Parathyroid adenoma (tissue), 2 donors: Measurements from ENCODE around the gene FOXR1.

Experiments used
- H2AFZ ChIP-seq: fragments of 300-600 bp; sonication (generic); one replicate; pipeline ENCODE4 v1.7.0; 2017; ENCODE audit warnings: antibody characterized with exemption, mild to moderate bottlenecking
- H3K27ac ChIP-seq: fragments of 300-600 bp; sonication (generic); one replicate; pipeline ENCODE4 v1.7.0; 2017
- H3K27me3 ChIP-seq: fragments of 300-600 bp; sonication (generic); one replicate; pipeline ENCODE4 v1.7.0; 2017; ENCODE audit warnings: low read length; ENCODE audit not compliant: control insufficient read depth, insufficient read depth
- H3K36me3 ChIP-seq: fragments of 300-600 bp; sonication (generic); one replicate; pipeline ENCODE4 v1.7.0; 2017; ENCODE audit warnings: low read length; ENCODE audit not compliant: control insufficient read depth, insufficient read depth
- H3K4me1 ChIP-seq: fragments of 300-600 bp; sonication (generic); one replicate; pipeline ENCODE4 v1.7.0; 2017; ENCODE audit warnings: control low read depth
- H3K4me2 ChIP-seq: fragments of 300-600 bp; sonication (generic); one replicate; pipeline ENCODE4 v1.7.0; 2017; ENCODE audit warnings: low read length
- H3K4me3 ChIP-seq: fragments of 300-600 bp; sonication (generic); one replicate; pipeline ENCODE4 v1.7.0; 2017; ENCODE audit warnings: low read depth, low read length
- H3K79me2 ChIP-seq: fragments of 300-600 bp; sonication (generic); one replicate; pipeline ENCODE4 v1.7.0; 2017; ENCODE audit warnings: control low read depth
- H3K9ac ChIP-seq: fragments of 300-600 bp; sonication (generic); one replicate; pipeline ENCODE4 v1.7.0; 2017; ENCODE audit warnings: mild to moderate bottlenecking
- H3K9me3 ChIP-seq: fragments of 300-600 bp; sonication (generic); one replicate; pipeline ENCODE4 v1.7.0; 2017; ENCODE audit warnings: low read length; ENCODE audit not compliant: control insufficient read depth
- CTCF ChIP-seq: fragments of 300-600 bp; sonication (generic); IDR thresholded peaks from one replicate; pipeline ENCODE4 v1.7.0; 2017; ENCODE audit warnings: antibody characterized with exemption, mild to moderate bottlenecking
- donor health status: primary hyperparathyroidism.

FOXR1 gene

GRCh38 chr11:118929501-118930093 lies 42.0 kb upstream of the FOXR1 start:
- H3K27ac ChIP-seq: peak overlapping the region; percentile 93
- peaks cover 6% of the 10 kb centered on the region for H3K4me1 ChIP-seq
- peak overlapping the region; percentile 81 for H3K4me3 ChIP-seq
- TF ChIP-seq CTCF: no peak
- H3K36me3 ChIP-seq: no peaks in the 10 kb centered on the region
- peak overlapping the region; percentile 94 for H3K4me2 ChIP-seq
- peak overlapping the region; percentile 88 for H2AFZ ChIP-seq
- H3K27me3 ChIP-seq: no peaks in the 10 kb centered on the region
- H3K79me2 ChIP-seq: no peaks in the 10 kb centered on the region
- no peak overlapping the region for H3K9ac ChIP-seq
- H3K9me3 ChIP-seq: no peaks in the 10 kb centered on the region

- Histone ChIP-seq H3K4me2 (peak overlapping the region; percentile 94), H3K9me3 (no peaks in the 10 kb centered on the region), H3K36me3 (no peaks in the 10 kb centered on the region), H3K4me1 (peaks cover 6% of the 10 kb centered on the region), H2AFZ (peak overlapping the region; percentile 88), H3K27me3 (no peaks in the 10 kb centered on the region), H3K4me3 (peak overlapping the region; percentile 81), H3K9ac (no peak overlapping the region), H3K27ac (peak overlapping the region; percentile 93), H3K79me2 (no peaks in the 10 kb centered on the region)
- peak; percentile 93 for TF ChIP-seq CTCF
Observed at GRCh38 chr11:118930094-118930712, 41.4 kb upstream of the FOXR1 start.

GRCh38 chr11:118931571-118931970 lies 40.0 kb upstream of the FOXR1 start:
- no peak overlapping the region for H2AFZ ChIP-seq
- TF ChIP-seq CTCF: no peak
- H3K79me2 ChIP-seq: no peaks in the 10 kb centered on the region
- H3K27me3 ChIP-seq: no peaks in the 10 kb centered on the region
- H3K36me3 ChIP-seq: no peaks in the 10 kb centered on the region
- no peak overlapping the region for H3K4me3 ChIP-seq
- no peaks in the 10 kb centered on the region for H3K9me3 ChIP-seq
- H3K27ac ChIP-seq: no peak overlapping the region
- no peak overlapping the region for H3K4me2 ChIP-seq
- H3K4me1 ChIP-seq: peaks cover 6% of the 10 kb centered on the region
- no peak overlapping the region for H3K9ac ChIP-seq

- Histone ChIP-seq H3K36me3 (no peaks in the 10 kb centered on the region), H3K4me2 (no peak overlapping the region), H3K27ac (no peak overlapping the region), H3K4me3 (no peak overlapping the region), H3K79me2 (no peaks in the 10 kb centered on the region), H3K9ac (no peak overlapping the region), H2AFZ (no peak overlapping the region), H3K9me3 (no peaks in the 10 kb centered on the region), H3K27me3 (no peaks in the 10 kb centered on the region), H3K4me1 (peaks cover 2% of the 10 kb centered on the region)
- TF ChIP-seq CTCF: no peak
Observed at GRCh38 chr11:118933486-118933885, 38.1 kb upstream of the FOXR1 start.

- Histone ChIP-seq H3K9ac (no peak overlapping the region), H3K4me2 (no peak overlapping the region), H3K36me3 (no peaks in the 10 kb centered on the region), H3K4me3 (no peak overlapping the region), H3K27ac (no peak overlapping the region), H3K9me3 (no peaks in the 10 kb centered on the region), H3K27me3 (no peaks in the 10 kb centered on the region), H3K79me2 (no peaks in the 10 kb centered on the region), H3K4me1 (peaks cover 1% of the 10 kb centered on the region), H2AFZ (no peak overlapping the region)
- TF ChIP-seq CTCF: no peak
Observed at GRCh38 chr11:118935376-118935775, 36.2 kb upstream of the FOXR1 start.
